Kidney epithelial cell (primary cell): ENCODE measurements around the gene C19orf12. TPM values are rescaled to one million over a fixed set of nuclear protein-coding genes. Genes with fewer than 3 reads are reported as not detected.

Experiments
- DNase-seq: peaks from one replicate; pipeline ENCODE4 v3.0.0-alpha.2; 2010; ENCODE audit warnings: low read depth
- H3K27me3 ChIP-seq: 2 replicates; pipeline ENCODE4 v1.6.0; 2011; ENCODE audit warnings: low read length; ENCODE audit not compliant: control insufficient read depth, insufficient read depth
- H3K36me3 ChIP-seq: 2 replicates; pipeline ENCODE4 v1.5.1; 2011; ENCODE audit warnings: low read length; ENCODE audit not compliant: control insufficient read depth, insufficient read depth
- H3K4me3 ChIP-seq: 2 replicates; pipeline ENCODE4 v1.5.1; 2011; ENCODE audit warnings: low read depth, mild to moderate bottlenecking, control low read depth, low read length
- CTCF ChIP-seq: IDR thresholded peaks from 2 replicates; pipeline ENCODE4 v1.5.1; 2011; ENCODE audit warnings: mild to moderate bottlenecking, moderate library complexity, low read length, control low read depth, inconsistent platforms; ENCODE audit not compliant: insufficient read depth, poor library complexity, severe bottlenecking
- total RNA-seq: library from RNA; depleted of rRNA; stranded (reverse); fragments of >200 nt; gene quantifications from 2 replicates; pipeline ENCODE4 v1.2.3, GENCODE V29; 2015

Gene C19orf12
- total RNA-seq, 1 donor from 2014 or later, result 39.9 TPM

- TF ChIP-seq CTCF, result no peak
- H3K27me3 ChIP-seq, result no peaks in the 10 kb centered on the region
- H3K36me3 ChIP-seq, result no peaks in the 10 kb centered on the region
- DNase-seq, result peak; percentile 89
- peak overlapping the region; percentile 22 for H3K4me3 ChIP-seq
Observed at GRCh38 chr19:29687244-29687896, 27.7 kb downstream of the C19orf12 start.

GRCh38 chr19:29686285-29686805 is 28.7 kb downstream of the C19orf12 start:
- H3K36me3 ChIP-seq, result no peaks in the 10 kb centered on the region
- no peaks in the 10 kb centered on the region for H3K27me3 ChIP-seq
- no peak for TF ChIP-seq CTCF
- H3K4me3 ChIP-seq, result no peak overlapping the region
- DNase-seq, result no peak

- no peak for TF ChIP-seq CTCF
- Histone ChIP-seq H3K4me3 (no peak overlapping the region), H3K27me3 (no peaks in the 10 kb centered on the region), H3K36me3 (no peaks in the 10 kb centered on the region)
- DNase-seq, result no peak
Observed at GRCh38 chr19:29685326-29685725, 29.7 kb downstream of the C19orf12 start.

GRCh38 chr19:29683009-29683408 is 32.1 kb downstream of the C19orf12 start:
- Histone ChIP-seq H3K27me3 (no peaks in the 10 kb centered on the region), H3K36me3 (no peaks in the 10 kb centered on the region), H3K4me3 (no peak overlapping the region)
- no peak for TF ChIP-seq CTCF
- no peak for DNase-seq

GRCh38 chr19:29682236-29682895 is 32.7 kb downstream of the C19orf12 start:
- no peak for DNase-seq
- H3K4me3 ChIP-seq, result no peak overlapping the region
- H3K27me3 ChIP-seq, result no peaks in the 10 kb centered on the region
- no peak for TF ChIP-seq CTCF
- H3K36me3 ChIP-seq, result no peaks in the 10 kb centered on the region
